HL-60 (cell line): Measurements from ENCODE around the gene NANOG.
A peak's percentile ranks its signal among the peaks of the same experiment; 100 is the strongest.
"Not testable (repeated sequence)": the region's sequence is repeated elsewhere in the genome, so short reads cannot be mapped to it uniquely, and the experiment has no call there.

ENCODE experiments used
- DNase-seq, 2 experiments: peaks; one replicate each; pipeline ENCODE4 v3.0.0-alpha.2; 2010 to 2020; ENCODE audit warnings: low read depth in 1 of 2, low spot score in 1 of 2
- H3K27ac ChIP-seq: fragments of 250-450 bp; sonication (Bioruptor Pico); replicated peaks from 2 replicates; pipeline ENCODE4 v1.5.1; 2020; ENCODE audit warnings: mild to moderate bottlenecking, moderate library complexity
- H3K27me3 ChIP-seq: fragments of 250-450 bp; sonication (Bioruptor Pico); 2 replicates; pipeline ENCODE4 v1.5.1; 2021; ENCODE audit warnings: mild to moderate bottlenecking, moderate library complexity; ENCODE audit not compliant: insufficient read depth, poor library complexity, severe bottlenecking
- H3K4me3 ChIP-seq: replicated peaks from 2 replicates; pipeline ENCODE4 v1.5.1; 2011; ENCODE audit warnings: mild to moderate bottlenecking, control low read depth, low read length; ENCODE audit not compliant: insufficient read depth
- GABPA ChIP-seq: IDR thresholded peaks from 2 replicates; pipeline ENCODE4 v1.6.1; 2012; ENCODE audit warnings: low read depth
- POLR2AphosphoS5 ChIP-seq: IDR thresholded peaks from 2 replicates; pipeline ENCODE4 v1.6.1; 2012; ENCODE audit warnings: low read depth
- SPI1 ChIP-seq: IDR thresholded peaks from 2 replicates; pipeline ENCODE4 v1.6.1; 2012; ENCODE audit warnings: low read depth, mild to moderate bottlenecking, borderline replicate concordance
- TF ChIP-seq, protein P1 (sequence below): IDR thresholded peaks from one replicate; pipeline ENCODE4 v1.5.1; 2011; ENCODE audit warnings: low read length, control low read depth, inconsistent platforms; ENCODE audit not compliant: insufficient read depth
- TF ChIP-seq, protein P2 (sequence below): IDR thresholded peaks from 2 replicates; pipeline ENCODE4 v1.6.1; 2012; ENCODE audit warnings: low read depth; ENCODE audit not compliant: insufficient replicate concordance

Gene NANOG

DNA sequence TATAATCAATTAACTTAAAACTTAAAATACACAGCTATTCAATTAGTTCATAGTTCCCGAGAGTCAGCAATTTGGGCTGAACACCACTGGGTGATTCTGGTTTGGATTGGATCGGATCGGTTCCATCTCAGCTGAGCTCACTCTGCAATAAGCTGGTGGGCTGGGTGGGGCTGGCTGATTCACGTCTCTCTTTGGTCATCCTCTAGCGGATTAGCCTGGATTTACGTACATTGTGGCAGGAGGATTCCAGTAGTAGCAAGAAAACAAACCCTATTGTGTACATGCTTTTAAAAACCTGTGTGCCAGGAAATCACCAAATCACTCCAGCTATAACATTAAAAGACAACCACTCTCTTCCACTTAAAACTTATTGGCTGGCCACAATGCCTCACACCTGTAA, 38.9 kb upstream of the NANOG start:
- Histone ChIP-seq H3K4me3 (no peak overlapping the region), H3K27me3 (no peaks in the 10 kb centered on the region), H3K27ac (no peak overlapping the region)
- TF ChIP-seq POLR2AphosphoS5 (no peak), SPI1 (no peak), GABPA (no peak)
- TF ChIP-seq, protein P1, sequence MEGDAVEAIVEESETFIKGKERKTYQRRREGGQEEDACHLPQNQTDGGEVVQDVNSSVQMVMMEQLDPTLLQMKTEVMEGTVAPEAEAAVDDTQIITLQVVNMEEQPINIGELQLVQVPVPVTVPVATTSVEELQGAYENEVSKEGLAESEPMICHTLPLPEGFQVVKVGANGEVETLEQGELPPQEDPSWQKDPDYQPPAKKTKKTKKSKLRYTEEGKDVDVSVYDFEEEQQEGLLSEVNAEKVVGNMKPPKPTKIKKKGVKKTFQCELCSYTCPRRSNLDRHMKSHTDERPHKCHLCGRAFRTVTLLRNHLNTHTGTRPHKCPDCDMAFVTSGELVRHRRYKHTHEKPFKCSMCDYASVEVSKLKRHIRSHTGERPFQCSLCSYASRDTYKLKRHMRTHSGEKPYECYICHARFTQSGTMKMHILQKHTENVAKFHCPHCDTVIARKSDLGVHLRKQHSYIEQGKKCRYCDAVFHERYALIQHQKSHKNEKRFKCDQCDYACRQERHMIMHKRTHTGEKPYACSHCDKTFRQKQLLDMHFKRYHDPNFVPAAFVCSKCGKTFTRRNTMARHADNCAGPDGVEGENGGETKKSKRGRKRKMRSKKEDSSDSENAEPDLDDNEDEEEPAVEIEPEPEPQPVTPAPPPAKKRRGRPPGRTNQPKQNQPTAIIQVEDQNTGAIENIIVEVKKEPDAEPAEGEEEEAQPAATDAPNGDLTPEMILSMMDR: no peak
- TF ChIP-seq, protein P2, sequence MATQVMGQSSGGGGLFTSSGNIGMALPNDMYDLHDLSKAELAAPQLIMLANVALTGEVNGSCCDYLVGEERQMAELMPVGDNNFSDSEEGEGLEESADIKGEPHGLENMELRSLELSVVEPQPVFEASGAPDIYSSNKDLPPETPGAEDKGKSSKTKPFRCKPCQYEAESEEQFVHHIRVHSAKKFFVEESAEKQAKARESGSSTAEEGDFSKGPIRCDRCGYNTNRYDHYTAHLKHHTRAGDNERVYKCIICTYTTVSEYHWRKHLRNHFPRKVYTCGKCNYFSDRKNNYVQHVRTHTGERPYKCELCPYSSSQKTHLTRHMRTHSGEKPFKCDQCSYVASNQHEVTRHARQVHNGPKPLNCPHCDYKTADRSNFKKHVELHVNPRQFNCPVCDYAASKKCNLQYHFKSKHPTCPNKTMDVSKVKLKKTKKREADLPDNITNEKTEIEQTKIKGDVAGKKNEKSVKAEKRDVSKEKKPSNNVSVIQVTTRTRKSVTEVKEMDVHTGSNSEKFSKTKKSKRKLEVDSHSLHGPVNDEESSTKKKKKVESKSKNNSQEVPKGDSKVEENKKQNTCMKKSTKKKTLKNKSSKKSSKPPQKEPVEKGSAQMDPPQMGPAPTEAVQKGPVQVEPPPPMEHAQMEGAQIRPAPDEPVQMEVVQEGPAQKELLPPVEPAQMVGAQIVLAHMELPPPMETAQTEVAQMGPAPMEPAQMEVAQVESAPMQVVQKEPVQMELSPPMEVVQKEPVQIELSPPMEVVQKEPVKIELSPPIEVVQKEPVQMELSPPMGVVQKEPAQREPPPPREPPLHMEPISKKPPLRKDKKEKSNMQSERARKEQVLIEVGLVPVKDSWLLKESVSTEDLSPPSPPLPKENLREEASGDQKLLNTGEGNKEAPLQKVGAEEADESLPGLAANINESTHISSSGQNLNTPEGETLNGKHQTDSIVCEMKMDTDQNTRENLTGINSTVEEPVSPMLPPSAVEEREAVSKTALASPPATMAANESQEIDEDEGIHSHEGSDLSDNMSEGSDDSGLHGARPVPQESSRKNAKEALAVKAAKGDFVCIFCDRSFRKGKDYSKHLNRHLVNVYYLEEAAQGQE: no peak
- DNase-seq: no peak

DNA sequence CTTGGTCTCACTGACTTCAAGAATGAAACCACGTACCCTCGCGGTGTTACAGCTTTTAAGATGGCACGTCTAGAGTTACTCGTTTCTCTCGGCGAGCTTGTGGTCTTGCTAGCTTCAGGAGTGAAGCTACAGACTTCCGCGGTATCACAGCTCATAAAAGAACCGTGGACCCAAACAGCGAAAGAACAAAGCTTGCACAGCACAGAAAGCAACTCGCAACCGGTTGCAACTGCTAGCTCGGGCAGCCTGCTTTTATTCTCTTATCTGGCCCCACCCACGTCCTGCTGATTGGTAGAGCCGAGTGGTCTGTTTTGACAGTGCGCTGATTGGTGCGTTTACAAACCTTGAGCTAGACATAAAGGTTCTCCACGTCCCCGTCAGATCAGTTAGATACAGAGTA, 37.8 kb upstream of the NANOG start:
- no peak overlapping the region for H3K27ac ChIP-seq
- no peaks in the 10 kb centered on the region for H3K27me3 ChIP-seq
- DNase-seq: no peak
- no peak overlapping the region for H3K4me3 ChIP-seq
- no peak for TF ChIP-seq GABPA
- TF ChIP-seq POLR2AphosphoS5: no peak
- TF ChIP-seq, protein P2: no peak

DNA sequence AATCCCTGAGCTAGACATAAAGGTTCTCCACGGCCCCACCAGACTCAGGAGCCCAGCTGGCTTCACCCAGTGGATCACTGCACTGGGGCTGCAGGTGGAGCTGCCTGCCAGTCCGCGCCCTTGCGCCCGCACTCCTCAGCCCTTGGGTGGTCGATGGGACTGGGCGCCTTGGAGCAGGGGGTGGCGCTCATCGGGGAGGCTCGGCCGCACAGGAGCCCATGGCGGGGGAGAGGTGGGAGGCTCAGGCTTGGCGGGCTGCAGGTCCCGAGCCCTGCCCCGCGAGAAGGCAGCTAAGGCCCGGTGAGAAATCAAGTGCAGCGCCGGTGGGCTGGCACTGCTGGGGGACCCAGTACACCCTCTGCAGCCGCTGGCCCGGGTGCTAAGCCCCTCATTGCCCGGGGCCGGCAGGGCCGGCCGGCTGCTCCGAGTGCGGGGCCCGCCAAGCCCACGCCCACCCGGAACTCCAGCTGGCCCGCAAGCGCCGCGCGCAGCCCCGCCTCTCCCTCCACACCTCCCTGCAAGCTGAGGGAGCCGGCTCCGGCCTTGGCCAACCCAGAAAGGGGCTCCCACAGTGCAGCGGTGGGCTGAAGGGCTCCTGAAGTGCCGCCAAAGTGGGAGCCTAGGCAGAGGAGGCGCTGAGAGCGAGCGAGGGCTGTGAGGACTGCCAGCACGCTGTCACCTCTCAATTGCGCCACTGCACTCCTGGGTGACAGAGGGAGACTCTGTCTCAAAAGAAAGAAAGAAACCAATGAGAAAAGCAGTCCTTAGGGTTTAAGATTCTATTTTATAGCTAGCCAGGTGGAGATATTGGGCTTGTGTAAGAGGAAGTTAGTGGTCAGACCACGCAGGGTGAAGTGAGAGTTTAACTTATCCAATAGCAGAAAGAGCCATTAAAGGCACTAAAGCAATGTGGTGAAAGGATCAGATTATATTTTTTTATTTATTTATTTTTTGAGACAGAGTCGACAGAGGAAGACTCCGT, 37.0 kb upstream of the NANOG start:
- DNase-seq: peak; percentile 35 to 63

DNA sequence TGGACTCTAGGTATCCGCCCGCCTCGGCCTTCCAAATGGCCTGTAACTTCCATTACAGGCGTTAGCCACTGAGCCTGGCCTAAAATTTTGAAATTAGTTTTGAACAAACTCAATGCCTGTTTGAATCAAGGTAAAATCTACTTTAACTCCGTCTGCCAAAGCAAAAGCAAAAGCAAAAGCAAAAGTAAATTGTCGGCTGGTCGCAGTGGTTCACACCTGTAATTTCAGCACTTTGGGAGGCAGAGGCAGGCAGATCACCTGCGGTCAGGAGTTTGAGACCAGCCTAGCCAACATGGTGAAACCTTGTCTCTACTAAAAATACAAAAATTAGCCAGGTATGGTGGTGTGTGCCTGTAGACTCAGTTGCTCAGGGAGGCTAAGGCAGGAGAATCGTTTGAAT, 33.5 kb upstream of the NANOG start:
- not testable (repeated sequence) for H3K27me3 ChIP-seq, H3K4me3 ChIP-seq

More for the DNA sequence above, 37.0 kb upstream of the NANOG start:
- H3K27me3 ChIP-seq, H3K4me3 ChIP-seq: not testable (repeated sequence)
- 0 out of 2 replicates have a peak overlapping the region, but pooled peaks have one; percentile 42 for H3K27ac ChIP-seq

DNA sequence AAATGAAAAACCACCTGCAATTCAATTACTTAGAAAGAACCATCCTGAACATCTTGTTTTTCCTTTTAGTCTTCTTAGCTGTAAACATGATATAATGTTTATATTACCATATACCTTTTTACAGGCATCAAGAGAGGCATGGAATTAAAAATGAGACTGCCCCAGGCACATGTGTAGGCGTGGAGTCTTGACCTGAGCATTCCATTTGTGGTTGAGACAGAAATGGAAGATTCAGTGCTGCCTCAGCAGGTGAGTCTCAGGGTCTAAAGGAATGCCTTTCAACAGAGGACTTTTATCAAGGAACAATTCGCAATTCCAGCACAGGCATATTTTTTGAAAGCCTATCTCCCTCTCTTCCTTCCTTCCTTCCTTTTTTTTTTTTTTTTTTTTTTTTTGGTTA, 32.2 kb upstream of the NANOG start:
- DNase-seq: no peak
- Histone ChIP-seq H3K27ac (no peak overlapping the region), H3K27me3 (no peaks in the 10 kb centered on the region), H3K4me3 (no peak overlapping the region)
- TF ChIP-seq, protein P2: no peak
- TF ChIP-seq GABPA (no peak), SPI1 (no peak), POLR2AphosphoS5 (no peak)
- TF ChIP-seq, protein P1: no peak

More for the DNA sequence above, 33.5 kb upstream of the NANOG start:
- not testable (repeated sequence) for DNase-seq, H3K27ac ChIP-seq
